GM18505 (cell line): ENCODE results near the gene TMEM38A.
"Not testable (repeated sequence)": the region's sequence is repeated elsewhere in the genome, so short reads cannot be mapped to it uniquely, and the experiment has no call there.

Experiments used
- ATAC-seq: cut with Tn5 transposase; IDR thresholded peaks from one replicate; pipeline ENCODE4 v1.9.1; 2021; ENCODE audit not compliant: unreplicated experiment
- POLR2A ChIP-seq: IDR thresholded peaks from 4 replicates; pipeline ENCODE4 v1.6.1; 2011; ENCODE audit warnings: borderline replicate concordance; ENCODE audit not compliant: insufficient read depth, insufficient read length; ENCODE audit errors: extremely low read depth

The TMEM38A gene

GRCh38 chr19:16650821-16651220 lies 10.1 kb upstream of the TMEM38A start:
- ATAC-seq = no peak
- TF ChIP-seq POLR2A = no peak

GRCh38 chr19:16651421-16652188 lies 9.3 kb upstream of the TMEM38A start:
- ATAC-seq = not testable (repeated sequence)

- no peak for ATAC-seq
- TF ChIP-seq POLR2A = no peak
These were observed 8.1 kb upstream of the TMEM38A start for GRCh38 chr19:16652854-16653253.

GRCh38 chr19:16654140-16654539 lies 6.8 kb upstream of the TMEM38A start:
- TF ChIP-seq POLR2A = no peak
- no peak for ATAC-seq

- ATAC-seq = no peak
- TF ChIP-seq POLR2A = no peak
These were observed 6.3 kb upstream of the TMEM38A start for GRCh38 chr19:16654627-16655026.

GRCh38 chr19:16655727-16656126 lies 5.2 kb upstream of the TMEM38A start:
- TF ChIP-seq POLR2A = no peak

GRCh38 chr19:16657384-16657783 lies 3.6 kb upstream of the TMEM38A start:
- no peak for ATAC-seq
- no peak for TF ChIP-seq POLR2A

More at GRCh38 chr19:16655727-16656126, 5.2 kb upstream of the TMEM38A start:
- ATAC-seq = no peak

GRCh38 chr19:16659464-16659831 lies 1.5 kb upstream of the TMEM38A start:
- TF ChIP-seq POLR2A = no peak
- ATAC-seq = no peak

GRCh38 chr19:16659832-16660708 lies 869 bp upstream of the TMEM38A start, which contains the start of gene SMIM7:
TSS of gene SMIM7 (minus strand) at chr19:16660144. CDS start at chr19:16660110, 34 bp downstream.
- TF ChIP-seq POLR2A = peak; percentile 95

GRCh38 chr19:16661480-16662034 lies 618 bp downstream of the TMEM38A start:
- no peak for TF ChIP-seq POLR2A
- no peak for ATAC-seq

More at GRCh38 chr19:16659832-16660708, 869 bp upstream of the TMEM38A start, which contains the start of gene SMIM7:
- ATAC-seq = peak; percentile 77

- ATAC-seq = no peak
- no peak for TF ChIP-seq POLR2A
These were observed 7.2 kb downstream of the TMEM38A start for GRCh38 chr19:16668176-16668575.

GRCh38 chr19:16668702-16669101 lies 7.8 kb downstream of the TMEM38A start:
- not testable (repeated sequence) for ATAC-seq

GRCh38 chr19:16670291-16670690 lies 9.4 kb downstream of the TMEM38A start:
- no peak for ATAC-seq
- TF ChIP-seq POLR2A = no peak
